Right kidney (tissue), 1 donor: Measurements from ENCODE around the gene COBL.
"Not testable (repeated sequence)": the region's sequence is repeated elsewhere in the genome, so short reads cannot be mapped to it uniquely, and the experiment has no call there.

Experiments
- DNase-seq: peaks from one replicate; pipeline ENCODE4 v3.0.0-alpha.2; 2016

The COBL gene

DNA sequence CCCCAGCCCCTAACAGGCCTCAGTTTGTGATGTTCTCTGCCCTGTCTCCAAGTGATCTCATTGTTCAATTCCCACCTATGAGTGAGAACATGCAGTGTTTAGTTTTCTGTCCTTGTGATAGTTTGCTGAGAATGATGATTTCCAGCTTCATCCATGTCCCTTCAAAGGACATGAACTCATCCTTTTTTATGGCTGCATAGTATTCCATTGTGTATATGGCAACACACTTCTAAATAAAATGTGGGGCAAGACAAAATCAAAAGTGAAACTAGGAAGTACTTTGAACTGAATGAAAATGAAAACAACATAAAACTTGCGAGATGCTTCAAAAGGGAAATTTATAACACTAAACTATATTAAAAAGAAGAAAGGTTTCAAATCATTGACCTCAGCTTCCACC lies 326.4 kb downstream of the COBL start:
- DNase-seq, result not testable (repeated sequence)

DNA sequence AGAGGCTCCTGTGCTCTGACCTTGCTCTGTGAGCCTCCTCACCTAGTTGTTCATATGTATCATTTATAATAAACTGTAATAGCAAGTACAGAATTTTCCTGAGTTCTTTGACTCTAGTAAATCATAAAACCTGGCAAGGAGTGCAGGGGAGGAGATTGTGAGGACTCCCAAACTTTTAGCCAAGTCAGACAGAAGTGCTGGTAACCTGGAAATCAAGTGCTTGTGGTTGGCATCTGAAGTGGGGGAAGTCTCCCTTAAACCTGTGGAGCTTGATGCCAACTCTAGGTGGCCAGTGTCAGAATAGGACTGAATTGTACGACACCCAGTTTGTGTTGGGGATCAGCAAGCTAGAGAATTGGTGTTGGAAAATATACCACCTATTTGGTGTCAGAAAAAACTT lies 327.6 kb downstream of the COBL start:
- no peak for DNase-seq

DNA sequence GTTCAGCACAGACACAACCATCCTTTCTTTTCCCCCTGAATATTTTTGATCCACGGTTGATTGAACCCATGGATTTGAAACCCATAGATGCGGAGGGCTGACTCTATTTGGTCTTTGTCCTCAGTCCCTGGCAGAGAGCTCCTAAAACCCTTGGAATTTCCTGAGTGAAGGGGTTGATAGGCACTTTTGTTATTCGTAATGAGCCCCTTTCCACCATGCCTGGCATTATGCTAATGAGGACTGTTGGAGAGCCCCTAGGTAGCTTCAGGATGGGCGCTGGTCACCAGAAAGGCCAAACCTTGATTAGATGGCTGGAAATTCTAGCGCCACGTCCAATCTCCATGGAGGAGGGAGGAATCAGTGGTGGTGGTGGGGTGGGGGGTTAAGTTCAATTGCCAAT lies 328.1 kb downstream of the COBL start:
- DNase-seq, result no peak

DNA sequence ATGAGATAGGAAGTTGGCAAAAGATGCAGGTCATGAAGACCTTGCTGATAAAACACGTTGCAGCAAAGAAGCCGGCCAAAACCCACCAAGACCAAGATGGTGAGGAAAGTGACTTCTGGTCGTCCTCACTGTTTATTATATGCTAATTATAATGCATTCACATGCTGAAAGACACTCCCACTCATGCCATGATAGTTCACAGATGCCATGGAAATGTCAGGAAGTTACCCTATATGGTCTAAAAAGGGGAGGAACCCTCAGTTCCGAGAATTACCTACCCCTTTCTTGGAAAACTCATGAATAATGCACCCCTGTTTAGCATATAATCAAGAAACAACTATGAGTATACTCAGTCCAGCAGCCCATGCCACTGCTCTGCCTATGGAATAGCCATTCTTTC lies 331.5 kb downstream of the COBL start:
- no peak for DNase-seq

- no peak for DNase-seq
Observed at GRCh38 chr7:50983850-50984249, 332.8 kb downstream of the COBL start.

- no peak for DNase-seq
Observed at GRCh38 chr7:50982626-50983025, 334.0 kb downstream of the COBL start.

DNA sequence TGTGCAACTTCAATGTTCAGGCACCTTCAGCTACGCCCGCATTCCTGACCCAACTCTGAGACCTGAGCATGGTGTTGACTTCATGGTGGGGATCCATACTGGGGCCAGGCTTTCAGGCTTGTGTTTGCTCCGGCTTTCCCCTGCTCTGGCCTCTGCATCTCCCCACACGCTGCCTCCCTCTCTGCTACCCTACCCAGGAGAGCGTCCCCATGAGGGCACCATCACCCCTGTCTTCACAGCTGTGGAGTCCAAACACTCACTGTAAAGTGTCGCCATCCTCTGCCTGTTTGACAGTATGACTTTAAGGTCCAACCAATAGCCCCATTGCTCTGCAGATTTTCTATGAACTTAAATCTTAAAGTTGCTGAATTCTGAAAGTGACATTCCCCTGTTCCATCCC lies 334.9 kb downstream of the COBL start:
- no peak for DNase-seq

DNA sequence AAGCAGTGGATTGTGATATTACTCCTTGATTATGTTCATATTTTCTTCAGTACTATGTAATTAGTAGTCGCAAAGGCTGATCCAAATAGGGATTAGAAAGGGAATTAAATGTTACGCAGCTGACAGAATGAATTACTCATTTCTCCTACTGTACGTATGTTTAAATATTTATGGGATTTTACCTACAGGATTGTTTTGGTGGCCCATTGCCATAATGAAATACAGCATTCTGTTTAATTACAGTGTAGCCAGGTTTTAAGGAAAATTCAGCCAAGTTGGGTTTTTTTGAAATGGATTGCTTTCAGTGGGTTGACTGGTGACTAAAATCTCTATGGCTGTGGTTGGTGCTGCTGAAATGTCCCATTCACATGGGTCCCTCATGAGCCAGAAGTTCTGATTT lies 336.2 kb downstream of the COBL start:
- DNase-seq, result no peak

- DNase-seq, result no peak
Observed at GRCh38 chr7:50978633-50979215, 337.9 kb downstream of the COBL start.

GRCh38 chr7:50977421-50977820 lies 339.2 kb downstream of the COBL start:
- no peak for DNase-seq

DNA sequence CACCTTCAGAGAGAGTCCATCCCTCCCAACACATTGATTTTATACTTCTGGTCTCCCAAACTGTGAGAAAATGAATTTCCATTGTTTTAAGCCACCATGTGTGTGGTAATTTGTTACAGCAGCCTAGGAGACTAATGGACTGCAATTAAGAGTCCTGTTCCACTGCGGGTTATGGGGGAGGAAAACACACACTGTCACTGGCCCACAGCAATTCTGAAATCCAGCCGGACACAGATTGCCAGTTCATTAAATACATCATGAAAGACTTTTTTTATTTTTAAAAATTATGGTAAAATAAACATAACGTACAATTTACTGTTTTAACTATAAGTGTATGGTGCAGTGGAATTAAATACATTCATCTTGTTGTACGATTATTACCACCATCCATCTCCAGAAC lies 340.5 kb downstream of the COBL start:
- DNase-seq, result no peak

GRCh38 chr7:50974240-50974639 lies 342.4 kb downstream of the COBL start:
- DNase-seq, result no peak

DNA sequence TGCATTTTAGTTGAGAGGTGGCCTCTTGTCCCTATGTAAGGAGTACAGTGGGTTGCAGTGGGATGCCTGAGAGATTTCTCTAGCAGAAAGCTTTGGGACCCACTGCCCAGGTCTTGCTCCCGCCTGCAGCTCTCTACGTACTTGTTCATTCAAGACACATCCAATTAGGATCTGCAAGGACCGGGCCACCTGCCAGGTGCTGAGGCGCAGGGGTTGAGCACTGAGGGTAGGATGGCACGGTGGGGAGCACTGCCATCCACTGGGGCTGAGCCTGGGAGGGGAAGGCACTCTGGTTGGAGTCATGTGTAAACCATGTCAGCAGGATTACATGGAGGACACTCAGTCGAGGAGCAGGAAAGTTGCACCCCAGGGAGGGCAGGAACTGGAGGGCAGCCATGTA lies 342.8 kb downstream of the COBL start:
- no peak for DNase-seq

- DNase-seq, result no peak
Observed at GRCh38 chr7:50970092-50970491, 346.5 kb downstream of the COBL start.
